Activated CD4-positive, alpha-beta T cell treated with anti-CD3 and anti-CD28 coated beads for 36 hours (primary cell): ENCODE results near the gene FAM177A1. TPM values are rescaled to one million over a fixed set of nuclear protein-coding genes. Genes with fewer than 3 reads are reported as not detected.
A peak's percentile ranks its signal among the peaks of the same experiment; 100 is the strongest.
"Not testable (repeated sequence)": the region's sequence is repeated elsewhere in the genome, so short reads cannot be mapped to it uniquely, and the experiment has no call there.

Experiments used
- ATAC-seq: fragments of 200-7000 bp; cut with Tn5 transposase; one replicate; pipeline ENCODE4 v1.10.0; 2021; ENCODE audit warnings: mild to moderate bottlenecking, moderate library complexity
- CTCF ChIA-PET: fragments of 350-600 bp; sonication (Branson Sonifier 250); formaldehyde crosslinking; loops from one replicate; lab custom pipeline; 2021; ENCODE audit warnings: antibody characterized with exemption; lab: Charles Lee
- POLR2A ChIA-PET: fragments of 350-600 bp; sonication (Branson Sonifier 250); formaldehyde crosslinking; loops from one replicate; lab custom pipeline; 2021; ENCODE audit warnings: antibody characterized with exemption, inconsistent platforms; lab: Charles Lee
- DNase-seq: peaks from one replicate; pipeline ENCODE4 v3.0.0-alpha.2; 2020
- H3K27ac Mint-ChIP-seq: one replicate; pipeline ENCODE4 v1.8.0; 2021; ENCODE audit warnings: mixed read lengths
- H3K27me3 Mint-ChIP-seq: one replicate; pipeline ENCODE4 v1.8.0; 2021; ENCODE audit warnings: mixed read lengths
- H3K36me3 Mint-ChIP-seq: one replicate; pipeline ENCODE4 v1.8.0; 2021; ENCODE audit warnings: low read depth, mixed read lengths
- H3K4me1 Mint-ChIP-seq: one replicate; pipeline ENCODE4 v1.8.0; 2021; ENCODE audit warnings: mixed read lengths
- H3K4me3 Mint-ChIP-seq: one replicate; pipeline ENCODE4 v1.8.0; 2021; ENCODE audit warnings: mild to moderate bottlenecking, moderate library complexity, mixed read lengths
- H3K9me3 Mint-ChIP-seq: one replicate; pipeline ENCODE4 v1.8.0; 2021; ENCODE audit warnings: low read depth, mixed read lengths
- intact Hi-C, 2 experiments: fragments of 100-400 bp; cut with DNase I in 1 of 2; cut with micrococcal nuclease in 1 of 2; formaldehyde crosslinking; loops; one replicate each; pipeline versions ENCODE4 v1.14.2 to v1.15.1; 2022 to 2024; cut with DNase I, micrococcal nuclease
- total RNA-seq, 2 experiments: library from RNA; stranded (reverse); gene quantifications; one replicate each; pipeline ENCODE4 v1.2.3, GENCODE V29; 2021

Gene FAM177A1
- total RNA-seq, 2 experiments from 2014 or later, result 35.4 to 37.2 TPM

GRCh38 chr14:35038312-35038711, 7.8 kb upstream of the FAM177A1 start:
- POLR2A ChIA-PET, CTCF ChIA-PET, H3K4me3 Mint-ChIP-seq, ATAC-seq, H3K4me1 Mint-ChIP-seq, intact Hi-C loops, H3K27ac Mint-ChIP-seq, H3K27me3 Mint-ChIP-seq, DNase-seq: not testable (repeated sequence)
- Mint-ChIP-seq H3K9me3 (peaks cover 19% of the 10 kb centered on the region), H3K36me3 (peaks cover 20% of the 10 kb centered on the region)

- no peak for DNase-seq
- intact Hi-C loops, result loop anchor here in 1 of 2 experiments (1.0 to 10.0 kb wide), 2 partner anchors 9 to 1272 kb away; no protein-coding TSS in a partner anchor
- no peak overlapping the region for H3K27ac Mint-ChIP-seq
Observed at GRCh38 chr14:35042632-35043031, 3.4 kb upstream of the FAM177A1 start.

GRCh38 chr14:35043046-35043445, 3.0 kb upstream of the FAM177A1 start:
- DNase-seq, result no peak
- POLR2A ChIA-PET, result interaction anchor here (0.6 to 0.7 kb wide), 2 partner anchors 53 to 61 kb away, joined by 5 to 8 read pairs; no protein-coding TSS in a partner anchor
- H3K4me3 Mint-ChIP-seq, result no peak overlapping the region
- CTCF ChIA-PET, result interaction anchor here (1.1 kb wide), 1 partner anchor 244 kb away, joined by 5 read pairs; no protein-coding TSS in a partner anchor
- H3K4me1 Mint-ChIP-seq, result peaks cover 20% of the 10 kb centered on the region
- no peaks in the 10 kb centered on the region for H3K27me3 Mint-ChIP-seq
- H3K9me3 Mint-ChIP-seq, result no peaks in the 10 kb centered on the region
- peaks cover 5% of the 10 kb centered on the region for H3K36me3 Mint-ChIP-seq
- no peak for ATAC-seq
- intact Hi-C loops, result loop anchor here in 1 of 2 experiments (10.0 kb wide), 1 partner anchor 1272 kb away; no protein-coding TSS in a partner anchor
- H3K27ac Mint-ChIP-seq, result no peak overlapping the region

More at GRCh38 chr14:35042632-35043031, 3.4 kb upstream of the FAM177A1 start:
- H3K4me3 Mint-ChIP-seq, result no peak overlapping the region
- POLR2A ChIA-PET, result interaction anchor here (0.6 to 0.7 kb wide), 2 partner anchors 54 to 61 kb away, joined by 5 to 8 read pairs; no protein-coding TSS in a partner anchor
- no peaks in the 10 kb centered on the region for H3K9me3 Mint-ChIP-seq
- H3K27me3 Mint-ChIP-seq, result no peaks in the 10 kb centered on the region
- ATAC-seq, result no peak
- peaks cover under 1% of the 10 kb centered on the region for H3K36me3 Mint-ChIP-seq
- CTCF ChIA-PET, result interaction anchor here (0.7 to 0.8 kb wide), 2 partner anchors 62 to 170 kb away, joined by 3 read pairs; no protein-coding TSS in a partner anchor
- H3K4me1 Mint-ChIP-seq, result peaks cover 16% of the 10 kb centered on the region

GRCh38 chr14:35044939-35045797, 904 bp upstream of the FAM177A1 start:
- H3K4me1 Mint-ChIP-seq, result peaks cover 23% of the 10 kb centered on the region
- peak; percentile 4 for ATAC-seq
- peaks cover 16% of the 10 kb centered on the region for H3K36me3 Mint-ChIP-seq
- no peaks in the 10 kb centered on the region for H3K27me3 Mint-ChIP-seq
- DNase-seq, result peak; percentile 45
- H3K4me3 Mint-ChIP-seq, result peak overlapping the region; percentile 95
- CTCF ChIA-PET, result interaction anchor here (2.2 kb wide), 1 partner anchor 64 kb away, joined by 6 read pairs; no protein-coding TSS in a partner anchor
- H3K9me3 Mint-ChIP-seq, result no peaks in the 10 kb centered on the region
- POLR2A ChIA-PET, result interaction anchor here (0.5 to 2.3 kb wide), 11 partner anchors 14 to 371 kb away, joined by 3 to 21 read pairs (median 6); partner anchors contain the start of genes BAZ1A, NFKBIA, PPP2R3C and PRORP
- intact Hi-C loops, result loop anchor here (5.0 to 10.0 kb wide), 4 partner anchors 247 to 1270 kb away; partner anchors contain the start of genes PSMA6 (in 1 of the 2) and RALGAPA1 (in 1 of the 2)
- H3K27ac Mint-ChIP-seq, result peak overlapping the region; percentile 99

GRCh38 chr14:35045798-35046047, 349 bp upstream of the FAM177A1 start:
- ATAC-seq (no peak), DNase-seq (no peak)
- intact Hi-C loops, result loop anchor here (1.0 to 10.0 kb wide), 15 partner anchors 63 to 1269 kb away; partner anchors contain the start of genes PRORP (in 2 of the 2), PSMA6 (in 2 of the 2), RALGAPA1 (in 2 of the 2) and SRP54 (in 2 of the 2)
- H3K27ac Mint-ChIP-seq, result peak overlapping the region; percentile 99
- CTCF ChIA-PET, result interaction anchor here (1.2 to 2.2 kb wide), 3 partner anchors 9 to 323 kb away, joined by 4 to 6 read pairs (median 4); no protein-coding TSS in a partner anchor
- H3K9me3 Mint-ChIP-seq, result no peaks in the 10 kb centered on the region
- no peaks in the 10 kb centered on the region for H3K27me3 Mint-ChIP-seq
- peaks cover 23% of the 10 kb centered on the region for H3K4me1 Mint-ChIP-seq
- peak overlapping the region; percentile 95 for H3K4me3 Mint-ChIP-seq
- POLR2A ChIA-PET, result interaction anchor here (0.5 to 2.3 kb wide), 12 partner anchors 14 to 371 kb away, joined by 3 to 21 read pairs (median 6); partner anchors contain the start of genes BAZ1A, NFKBIA, PPP2R3C and PRORP
- H3K36me3 Mint-ChIP-seq, result peaks cover 18% of the 10 kb centered on the region

GRCh38 chr14:35046751-35047536, 872 bp downstream of the FAM177A1 start:
- POLR2A ChIA-PET, result interaction anchor here (0.6 to 2.3 kb wide), 5 partner anchors 48 to 370 kb away, joined by 3 to 21 read pairs (median 17); partner anchors contain the start of genes PPP2R3C, PRORP and SRP54
- peaks cover 23% of the 10 kb centered on the region for H3K4me1 Mint-ChIP-seq
- intact Hi-C loops, result loop anchor here (1.0 to 10.0 kb wide), 15 partner anchors 65 to 1268 kb away; partner anchors contain the start of genes PRORP (in 2 of the 2), PSMA6 (in 2 of the 2), RALGAPA1 (in 2 of the 2) and SRP54 (in 2 of the 2)
- peak overlapping the region; percentile 95 for H3K4me3 Mint-ChIP-seq
- DNase-seq (no peak), ATAC-seq (peak; percentile 23)
- CTCF ChIA-PET, result interaction anchor here (0.6 to 2.2 kb wide), 8 partner anchors 10 to 324 kb away, joined by 3 to 6 read pairs (median 4); partner anchors contain the start of gene BAZ1A
- H3K27ac Mint-ChIP-seq, result peak overlapping the region; percentile 95
- no peaks in the 10 kb centered on the region for H3K27me3 Mint-ChIP-seq
- H3K9me3 Mint-ChIP-seq, result no peaks in the 10 kb centered on the region
- peaks cover 20% of the 10 kb centered on the region for H3K36me3 Mint-ChIP-seq

- Mint-ChIP-seq H3K9me3 (no peaks in the 10 kb centered on the region), H3K36me3 (peaks cover 21% of the 10 kb centered on the region), H3K4me1 (peaks cover 23% of the 10 kb centered on the region), H3K27me3 (no peaks in the 10 kb centered on the region), H3K4me3 (peak overlapping the region; percentile 95), H3K27ac (peak overlapping the region; percentile 53)
- POLR2A ChIA-PET, result interaction anchor here (0.6 kb wide), 1 partner anchor 355 kb away, joined by 3 read pairs; no protein-coding TSS in a partner anchor
- intact Hi-C loops, result loop anchor here (2.0 to 10.0 kb wide), 7 partner anchors 75 to 1267 kb away; partner anchors contain the start of genes PSMA6 (in 2 of the 2), PRORP (in 1 of the 2) and RALGAPA1 (in 1 of the 2)
- no peak for ATAC-seq
- CTCF ChIA-PET, result no interaction called here
- no peak for DNase-seq
Observed at GRCh38 chr14:35047976-35048513, 2.0 kb downstream of the FAM177A1 start.

- ATAC-seq, result no peak
- Mint-ChIP-seq H3K27me3 (no peaks in the 10 kb centered on the region), H3K4me3 (no peak overlapping the region), H3K4me1 (peaks cover 14% of the 10 kb centered on the region), H3K9me3 (no peaks in the 10 kb centered on the region), H3K36me3 (peaks cover 25% of the 10 kb centered on the region), H3K27ac (no peak overlapping the region)
- POLR2A ChIA-PET, result no interaction called here
- CTCF ChIA-PET, result interaction anchor here (0.6 to 1.1 kb wide), 3 partner anchors 14 to 177 kb away, joined by 3 to 4 read pairs (median 3); no protein-coding TSS in a partner anchor
- DNase-seq, result no peak
- intact Hi-C loops, result no loop called here
Observed at GRCh38 chr14:35050652-35051051, 4.6 kb downstream of the FAM177A1 start.

GRCh38 chr14:35051796-35052195, 5.7 kb downstream of the FAM177A1 start:
- Mint-ChIP-seq H3K4me3 (no peak overlapping the region), H3K9me3 (no peaks in the 10 kb centered on the region), H3K36me3 (peaks cover 27% of the 10 kb centered on the region), H3K4me1 (peaks cover 12% of the 10 kb centered on the region), H3K27ac (no peak overlapping the region), H3K27me3 (no peaks in the 10 kb centered on the region)
- DNase-seq (no peak), ATAC-seq (no peak)
- POLR2A ChIA-PET, result no interaction called here
- intact Hi-C loops, result no loop called here
- CTCF ChIA-PET, result no interaction called here

GRCh38 chr14:35052637-35053036, 6.6 kb downstream of the FAM177A1 start:
- Mint-ChIP-seq H3K27ac (no peak overlapping the region), H3K4me3 (no peak overlapping the region), H3K4me1 (peaks cover 9% of the 10 kb centered on the region), H3K36me3 (peaks cover 30% of the 10 kb centered on the region), H3K27me3 (no peaks in the 10 kb centered on the region), H3K9me3 (no peaks in the 10 kb centered on the region)
- DNase-seq, result no peak
- CTCF ChIA-PET, result no interaction called here
- POLR2A ChIA-PET, result no interaction called here
- intact Hi-C loops, result no loop called here
- no peak for ATAC-seq
